Naive thymus-derived CD4-positive, alpha-beta T cell (primary cell): ENCODE data around the gene PIM3. TPM values are rescaled to one million over a fixed set of nuclear protein-coding genes. Genes with fewer than 3 reads are reported as not detected.

Experiments
- ATAC-seq: fragments of 150-1000 bp; cut with Tn5 transposase; 2 replicates; pipeline ENCODE4 v1.10.0; 2021; ENCODE audit warnings: mild to moderate bottlenecking, moderate library complexity
- CTCF ChIA-PET: fragments of 350-600 bp; sonication (Branson Sonifier 250); formaldehyde crosslinking; loops from one replicate; lab custom pipeline; 2021; ENCODE audit warnings: antibody characterized with exemption; lab: Charles Lee
- POLR2A ChIA-PET: fragments of 350-600 bp; sonication (Branson Sonifier 250); formaldehyde crosslinking; loops from one replicate; lab custom pipeline; 2021; ENCODE audit warnings: antibody characterized with exemption, inconsistent platforms; lab: Charles Lee
- DNase-seq, 9 donors: peaks; one replicate each; pipeline versions ENCODE4 v3.0.0 to v3.0.0-alpha.2; 2020 to 2022; ENCODE audit warnings: mixed read lengths in 1 of 9
- H3K27ac ChIP-seq: one replicate; pipeline ENCODE4 v1.7.0; 2013; ENCODE audit warnings: mild to moderate bottlenecking, low read depth, low read length, moderate library complexity
- H3K27me3 ChIP-seq, 2 donors: one replicate each; pipeline ENCODE4 v1.7.0; 2013; ENCODE audit warnings: low read length in 2 of 2, mild to moderate bottlenecking in 2 of 2, moderate library complexity in 2 of 2; ENCODE audit not compliant: control insufficient read depth in 2 of 2, insufficient read depth in 2 of 2
- H3K36me3 ChIP-seq, 3 experiments: 1 replicate in 2 of 3; 2 replicates in 1 of 3; pipeline ENCODE4 v1.7.0; 2013; ENCODE audit warnings: low read length in 3 of 3, mild to moderate bottlenecking in 3 of 3, moderate library complexity in 1 of 3; ENCODE audit not compliant: insufficient read depth in 3 of 3, control insufficient read depth in 2 of 3
- H3K4me1 ChIP-seq, 2 donors: one replicate each; pipeline ENCODE4 v1.7.0; 2013; ENCODE audit warnings: low read length in 2 of 2, mild to moderate bottlenecking in 2 of 2, moderate library complexity in 1 of 2; ENCODE audit not compliant: control insufficient read depth in 2 of 2, insufficient read depth in 2 of 2
- H3K4me3 ChIP-seq: 2 replicates; pipeline ENCODE4 v1.7.0; 2013; ENCODE audit warnings: mild to moderate bottlenecking, low read length
- H3K9me3 ChIP-seq, 3 experiments: 1 replicate in 2 of 3; 2 replicates in 1 of 3; pipeline ENCODE4 v1.7.0; 2013; ENCODE audit warnings: low read length in 3 of 3; ENCODE audit not compliant: control insufficient read depth in 2 of 3
- H3K27ac Mint-ChIP-seq, 9 donors: one replicate each; pipeline ENCODE4 v1.8.0; 2020 to 2022; ENCODE audit warnings: mixed read lengths in 9 of 9, mild to moderate bottlenecking in 8 of 9, moderate library complexity in 5 of 9, inconsistent platforms in 2 of 9
- H3K27me3 Mint-ChIP-seq, 5 donors: one replicate each; pipeline ENCODE4 v1.8.0; 2021 to 2022; ENCODE audit warnings: mixed read lengths in 5 of 5, mild to moderate bottlenecking in 1 of 5
- H3K36me3 Mint-ChIP-seq, 5 donors: one replicate each; pipeline ENCODE4 v1.8.0; 2020 to 2022; ENCODE audit warnings: mixed read lengths in 5 of 5, mild to moderate bottlenecking in 3 of 5, inconsistent platforms in 1 of 5
- H3K4me1 Mint-ChIP-seq, 7 donors: one replicate each; pipeline ENCODE4 v1.8.0; 2020 to 2022; ENCODE audit warnings: mixed read lengths in 7 of 7, mild to moderate bottlenecking in 3 of 7, inconsistent platforms in 1 of 7
- H3K4me3 Mint-ChIP-seq, 10 donors: one replicate each; pipeline ENCODE4 v1.8.0; 2020 to 2022; ENCODE audit warnings: mild to moderate bottlenecking in 10 of 10, mixed read lengths in 10 of 10, moderate library complexity in 6 of 10, inconsistent platforms in 2 of 10
- H3K9me3 Mint-ChIP-seq, 11 donors: one replicate each; pipeline ENCODE4 v1.8.0; 2020 to 2022; ENCODE audit warnings: mixed read lengths in 11 of 11, mild to moderate bottlenecking in 4 of 11, inconsistent platforms in 1 of 11, moderate library complexity in 1 of 11
- intact Hi-C, 2 donors: fragments of 100-400 bp; cut with micrococcal nuclease; formaldehyde crosslinking; loops; one replicate each; pipeline ENCODE4 v1.15.1; 2023
- microRNA-seq: library from miRNA; unstranded; fragments of <30 nt; microRNA quantifications from one replicate; pipeline ENCODE4 v1.2.0, GENCODE V29; 2022; ENCODE audit warnings: borderline microRNAs expressed
- polyA plus RNA-seq, 2 donors: library from polyadenylated mRNA; unstranded; fragments of 300-500 nt; fragmentation: Illumina TruSeq; gene quantifications; one replicate each; pipeline ENCODE4 v1.2.3, GENCODE V29; 2021
- total RNA-seq, 6 experiments: library from RNA in 5 of 6; stranded (reverse) in 5 of 6; gene quantifications; 1 replicate in 5 of 6; 2 replicates in 1 of 6; pipeline ENCODE4 v1.2.3 and lab custom pipeline; 2021 to 2026

The PIM3 gene
- total and polyA plus RNA-seq, 7 experiments from 2014 or later: 21.3 to 164 (median 54.6) TPM

DNA sequence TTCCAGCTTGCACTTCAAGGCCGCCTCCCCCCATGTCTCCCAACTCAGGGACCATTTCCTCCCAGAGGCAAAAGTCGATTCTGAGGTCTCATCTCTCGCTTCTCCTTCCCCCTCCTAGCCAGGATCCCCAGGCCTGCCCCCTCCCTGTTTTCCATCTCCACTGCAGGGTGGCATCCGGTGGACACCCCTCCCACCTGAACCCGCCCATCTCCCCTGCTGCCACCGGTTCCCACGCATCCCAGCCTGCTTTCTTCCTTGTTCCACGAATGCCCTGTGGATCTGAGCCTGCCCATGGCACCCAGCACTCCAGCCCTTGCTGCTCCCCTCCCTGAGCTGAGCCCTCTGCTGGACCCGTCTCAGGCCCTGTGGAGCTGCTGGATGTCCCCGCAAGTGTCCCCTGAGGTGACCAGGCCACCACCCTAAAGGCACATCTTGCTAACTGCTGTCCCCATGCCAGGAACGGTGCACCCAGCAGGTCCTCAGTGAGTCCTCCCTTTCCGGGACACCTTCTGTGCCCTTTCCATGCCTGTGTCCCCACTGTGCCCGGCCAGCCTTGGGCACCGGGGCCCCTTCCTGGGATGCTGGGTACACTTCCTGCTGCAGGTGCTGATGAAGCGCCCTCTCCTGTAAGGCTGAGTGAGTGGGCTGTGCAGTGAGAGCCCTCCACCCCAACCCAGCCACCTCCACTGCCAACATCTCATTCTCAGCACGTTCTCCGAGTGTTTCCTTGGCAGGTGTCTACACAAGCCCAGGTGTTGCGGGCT, 51.1 kb downstream of the PIM3 start:
- ATAC-seq: no peak
- peak overlapping the region in 8 of 10 donors; percentile 3 to 75 (median 62) for H3K4me3 Mint-ChIP-seq
- no peak for DNase-seq
- Histone ChIP-seq H3K4me3 (no peak overlapping the region), H3K4me1 (peaks cover 9 to 16% of the 10 kb centered on the region in 2 donors), H3K36me3 (no peaks in the 10 kb centered on the region), H3K9me3 (no peaks in the 10 kb centered on the region), H3K27me3 (no peaks in the 10 kb centered on the region), H3K27ac (no peak overlapping the region)
- POLR2A ChIA-PET: no interaction called here
- CTCF ChIA-PET: no interaction called here
- no peaks in the 10 kb centered on the region for H3K36me3 Mint-ChIP-seq
- H3K9me3 Mint-ChIP-seq: peaks cover 0 to 2% (median 0%) of the 10 kb centered on the region in 11 donors
- H3K4me1 Mint-ChIP-seq: peaks cover 0 to 11% (median 8%) of the 10 kb centered on the region in 7 donors
- intact Hi-C loops: no loop called here
- peak overlapping the region in 5 of 9 donors; percentile 4 to 81 (median 26) for H3K27ac Mint-ChIP-seq
- H3K27me3 Mint-ChIP-seq: peaks cover 0 to 23% (median 9%) of the 10 kb centered on the region in 5 donors

DNA sequence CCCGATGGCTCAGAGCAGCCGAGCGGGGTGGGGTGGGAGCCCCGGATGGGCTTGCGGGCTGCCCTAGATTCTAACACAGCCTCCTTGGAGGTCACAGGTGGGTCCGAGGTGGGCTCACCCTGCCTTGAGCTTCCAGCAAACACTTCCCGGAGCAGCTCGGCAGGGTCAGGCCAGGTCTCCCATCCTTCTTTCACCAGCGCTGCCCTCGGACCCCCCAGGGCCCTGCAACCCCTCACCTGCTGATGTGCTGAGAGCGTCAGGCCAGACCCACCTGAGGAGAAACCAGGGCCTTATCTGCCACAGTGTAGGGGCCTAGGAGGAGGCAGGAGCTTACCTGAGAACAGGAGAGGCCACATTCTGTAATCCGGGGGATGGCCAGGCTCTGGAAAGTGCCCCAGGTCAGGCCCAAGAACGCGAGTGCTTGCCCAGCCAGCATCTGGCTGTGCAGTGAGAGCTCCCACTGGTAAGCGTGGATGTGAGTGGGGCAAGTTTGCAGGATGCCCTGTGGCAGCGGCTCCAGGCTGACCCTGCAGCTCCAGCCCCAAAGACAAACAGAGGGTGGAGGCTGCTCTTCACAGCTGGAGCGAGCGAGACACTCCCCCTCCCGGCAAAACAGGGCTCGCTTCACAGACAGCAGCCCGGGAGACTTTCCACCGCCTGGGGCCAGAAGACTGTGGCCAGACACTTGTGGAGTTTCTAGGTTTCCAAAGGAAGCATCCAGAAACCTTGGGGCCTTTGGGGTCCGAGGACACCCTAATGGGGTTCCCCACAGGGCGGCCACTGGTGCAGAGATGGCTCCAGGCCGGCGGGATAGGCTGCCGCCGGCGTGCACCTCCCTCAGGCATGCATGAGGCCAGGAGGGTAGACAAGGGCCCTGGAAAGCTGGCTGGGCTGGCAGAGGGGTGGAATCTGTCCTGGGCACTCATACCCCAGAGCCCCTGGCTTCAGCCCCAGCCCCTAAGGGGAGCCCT, 51.9 kb downstream of the PIM3 start, which contains the start of gene IL17REL:
Gene IL17REL, minus strand, starts transcription at position 555 of the 971 bp plus-strand sequence. Its CDS starts 119 bp downstream, at position 436.
- Histone ChIP-seq H3K27ac (no peak within 1 kb of the TSS), H3K36me3 (no peaks in the 10 kb centered on the region), H3K4me1 (peaks cover 16 to 18% of the 10 kb centered on the region in 2 donors), H3K9me3 (no peaks in the 10 kb centered on the region), H3K27me3 (no peaks in the 10 kb centered on the region), H3K4me3 (no peak within 1 kb of the TSS)
- H3K27me3 Mint-ChIP-seq: peaks cover 0 to 23% (median 9%) of the 10 kb centered on the region in 5 donors
- H3K36me3 Mint-ChIP-seq: no peaks in the 10 kb centered on the region
- H3K9me3 Mint-ChIP-seq: peaks cover 0 to 2% (median 0%) of the 10 kb centered on the region in 11 donors
- CTCF ChIA-PET: no interaction called here
- DNase-seq (peak in 1 of 9 donors; percentile 20), ATAC-seq (no peak)
- intact Hi-C loops: no loop called here
- H3K4me3 Mint-ChIP-seq: peak within 1 kb of the TSS in 8 of 10 donors; percentile 3 to 75 (median 52)
- POLR2A ChIA-PET: no interaction called here
- peak within 1 kb of the TSS in 5 of 9 donors; percentile 4 to 75 (median 26) for H3K27ac Mint-ChIP-seq
- peaks cover 0 to 12% (median 9%) of the 10 kb centered on the region in 7 donors for H3K4me1 Mint-ChIP-seq

Small RNA genes within 50 kb of the gene (microRNA-seq; reads per million reads assigned to microRNA genes)
- gene MIR6821: not detected

Other genes with a start within 250 kb of the PIM3 start
- 100 to 1,000 TPM in 2 of 5 experiments, 10 to 100 TPM in 3; 50.0 to 130 (median 87.7) TPM for gene BRD1, start 132.9 kb upstream of the PIM3 start, total RNA-seq
- gene BRD1, start 132.9 kb upstream of the PIM3 start, polyA plus RNA-seq: 1 to 10 TPM; 2.8 to 3.4 TPM
- gene ZBED4, start 106.9 kb upstream of the PIM3 start, total RNA-seq: 10 to 100 TPM; 13.6 to 20.1 (median 17.1) TPM
- 10 to 100 TPM in 1 of 2 donors, 1 to 10 TPM in 1; 6.0 to 10.6 TPM for gene ZBED4, start 106.9 kb upstream of the PIM3 start, polyA plus RNA-seq
- 10 to 100 TPM; 16.2 to 22.4 (median 19.5) TPM for gene ALG12, start 42.3 kb upstream of the PIM3 start, total RNA-seq
- gene ALG12, start 42.3 kb upstream of the PIM3 start, polyA plus RNA-seq: 10 to 100 TPM; 10.4 to 21.2 TPM
- 10 to 100 TPM; 19.7 to 80.9 (median 28.5) TPM for gene CRELD2, start 42.1 kb upstream of the PIM3 start, total RNA-seq
- 10 to 100 TPM; 37.3 to 39.1 TPM for gene CRELD2, start 42.1 kb upstream of the PIM3 start, polyA plus RNA-seq
- not detected for gene IL17REL, start 52.0 kb downstream of the PIM3 start, total RNA-seq
- not detected for gene IL17REL, start 52.0 kb downstream of the PIM3 start, polyA plus RNA-seq
- not detected for gene TTLL8, start 97.5 kb downstream of the PIM3 start, total RNA-seq
- not detected for gene TTLL8, start 97.5 kb downstream of the PIM3 start, polyA plus RNA-seq
- gene MLC1, start 124.7 kb downstream of the PIM3 start, total RNA-seq: 1 to 10 TPM in 2 of 5 experiments, under 1 TPM in 1, not detected in 2; 0.10 to 7.2 (median 2.3) TPM
- under 1 TPM; 0.08 to 0.48 TPM for gene MLC1, start 124.7 kb downstream of the PIM3 start, polyA plus RNA-seq
- not detected for gene MOV10L1, start 129.2 kb downstream of the PIM3 start, total RNA-seq
- gene MOV10L1, start 129.2 kb downstream of the PIM3 start, polyA plus RNA-seq: not detected
- gene PANX2, start 210.0 kb downstream of the PIM3 start, total RNA-seq: 1 to 10 TPM in 1 of 5 experiments, under 1 TPM in 2, not detected in 2; 0.27 to 2.0 (median 0.66) TPM
- not detected for gene PANX2, start 210.0 kb downstream of the PIM3 start, polyA plus RNA-seq
- 100 to 1,000 TPM; 106 to 157 (median 124) TPM for gene TRABD, start 225.1 kb downstream of the PIM3 start, total RNA-seq
- gene TRABD, start 225.1 kb downstream of the PIM3 start, polyA plus RNA-seq: 10 to 100 TPM; 29.4 to 50.0 TPM
- 10 to 100 TPM; 26.7 to 36.6 (median 32.4) TPM for gene SELENOO, start 240.2 kb downstream of the PIM3 start, total RNA-seq
- gene SELENOO, start 240.2 kb downstream of the PIM3 start, polyA plus RNA-seq: 1 to 10 TPM; 3.4 to 5.9 TPM